SW480 (cell line): ENCODE measurements around the gene PPP1R3E.

Source experiments
- DNase-seq: peaks from one replicate; pipeline ENCODE4 v3.0.0-alpha.2; 2016; ENCODE audit warnings: low spot score

Gene PPP1R3E

DNA sequence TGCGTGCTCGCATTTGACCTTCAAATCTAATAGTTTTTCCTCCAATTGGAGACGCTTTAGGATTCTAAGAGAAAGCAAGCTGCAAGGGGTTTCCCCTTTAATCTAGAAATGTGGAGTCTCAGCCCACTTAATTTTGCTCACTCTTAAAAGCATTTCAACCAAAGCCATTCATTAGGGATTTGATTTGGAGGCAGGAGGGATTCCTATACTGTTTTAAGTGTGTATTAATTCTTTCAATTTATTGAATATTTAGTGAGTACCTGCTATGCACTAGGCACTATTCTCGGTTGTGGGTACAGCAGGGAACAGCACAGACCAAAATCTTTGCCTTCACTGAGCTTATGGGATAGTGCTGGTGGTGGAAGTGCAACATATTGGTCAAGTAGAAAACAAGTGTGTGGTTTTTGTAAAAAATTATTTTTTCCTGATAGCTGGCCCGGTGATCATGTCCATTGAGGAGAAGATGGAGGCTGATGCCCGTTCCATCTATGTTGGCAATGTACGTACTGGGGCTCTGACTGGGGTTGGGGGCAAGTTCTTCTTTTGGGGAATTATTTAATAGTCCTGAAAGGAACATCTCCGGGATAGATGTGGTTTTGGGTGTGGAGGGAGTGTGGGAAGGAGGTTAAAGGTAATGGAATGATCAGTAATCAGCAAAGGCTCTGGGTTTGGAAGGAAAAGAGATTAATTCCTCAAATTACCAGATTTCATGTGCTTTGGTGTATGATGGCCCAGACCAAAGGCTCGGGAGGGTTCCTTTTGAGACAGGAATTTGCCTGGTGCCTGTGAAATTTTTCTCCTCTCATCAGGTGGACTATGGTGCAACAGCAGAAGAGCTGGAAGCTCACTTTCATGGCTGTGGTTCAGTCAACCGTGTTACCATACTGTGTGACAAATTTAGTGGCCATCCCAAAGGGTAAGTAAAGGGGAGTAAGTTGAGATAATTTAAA is 20.2 kb upstream of the PPP1R3E start:
- no peak for DNase-seq

DNA sequence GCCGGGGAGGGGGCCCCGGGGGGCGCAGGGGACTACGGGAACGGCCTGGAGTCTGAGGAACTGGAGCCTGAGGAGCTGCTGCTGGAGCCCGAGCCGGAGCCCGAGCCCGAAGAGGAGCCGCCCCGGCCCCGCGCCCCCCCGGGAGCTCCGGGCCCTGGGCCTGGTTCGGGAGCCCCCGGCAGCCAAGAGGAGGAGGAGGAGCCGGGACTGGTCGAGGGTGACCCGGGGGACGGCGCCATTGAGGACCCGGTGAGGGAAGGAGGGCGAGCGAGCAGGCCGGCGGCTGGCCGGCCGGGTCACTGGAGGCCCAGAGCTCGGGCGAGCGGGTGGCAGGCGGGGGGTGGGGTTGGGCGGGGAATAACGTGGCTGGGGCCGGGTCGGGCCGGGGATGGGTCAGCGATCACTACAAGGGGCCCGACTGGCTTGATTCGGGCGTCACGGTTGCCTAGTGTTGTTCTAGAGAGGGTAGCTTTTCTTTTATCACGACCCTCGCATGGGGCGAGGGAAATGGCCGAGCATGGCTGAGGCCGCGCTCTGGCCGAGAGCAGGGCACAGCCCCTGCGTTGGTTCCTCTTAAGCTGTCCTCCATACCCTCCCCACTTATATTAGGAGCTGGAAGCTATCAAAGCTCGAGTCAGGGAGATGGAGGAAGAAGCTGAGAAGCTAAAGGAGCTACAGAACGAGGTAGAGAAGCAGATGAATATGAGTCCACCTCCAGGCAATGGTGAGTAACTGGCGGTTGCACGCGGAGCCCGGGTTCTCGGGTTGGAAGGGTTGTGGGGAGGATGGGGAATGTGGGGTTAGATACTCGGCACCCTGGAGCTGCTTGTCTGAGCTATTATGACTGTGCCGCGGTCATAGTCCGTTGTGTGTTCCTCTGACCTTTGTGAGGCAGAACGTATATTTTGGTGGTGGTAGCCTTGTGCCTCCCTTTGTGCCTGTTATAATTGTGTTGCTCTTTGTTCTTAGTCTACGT is 19.2 kb upstream of the PPP1R3E start:
- DNase-seq: peak; percentile 42

DNA sequence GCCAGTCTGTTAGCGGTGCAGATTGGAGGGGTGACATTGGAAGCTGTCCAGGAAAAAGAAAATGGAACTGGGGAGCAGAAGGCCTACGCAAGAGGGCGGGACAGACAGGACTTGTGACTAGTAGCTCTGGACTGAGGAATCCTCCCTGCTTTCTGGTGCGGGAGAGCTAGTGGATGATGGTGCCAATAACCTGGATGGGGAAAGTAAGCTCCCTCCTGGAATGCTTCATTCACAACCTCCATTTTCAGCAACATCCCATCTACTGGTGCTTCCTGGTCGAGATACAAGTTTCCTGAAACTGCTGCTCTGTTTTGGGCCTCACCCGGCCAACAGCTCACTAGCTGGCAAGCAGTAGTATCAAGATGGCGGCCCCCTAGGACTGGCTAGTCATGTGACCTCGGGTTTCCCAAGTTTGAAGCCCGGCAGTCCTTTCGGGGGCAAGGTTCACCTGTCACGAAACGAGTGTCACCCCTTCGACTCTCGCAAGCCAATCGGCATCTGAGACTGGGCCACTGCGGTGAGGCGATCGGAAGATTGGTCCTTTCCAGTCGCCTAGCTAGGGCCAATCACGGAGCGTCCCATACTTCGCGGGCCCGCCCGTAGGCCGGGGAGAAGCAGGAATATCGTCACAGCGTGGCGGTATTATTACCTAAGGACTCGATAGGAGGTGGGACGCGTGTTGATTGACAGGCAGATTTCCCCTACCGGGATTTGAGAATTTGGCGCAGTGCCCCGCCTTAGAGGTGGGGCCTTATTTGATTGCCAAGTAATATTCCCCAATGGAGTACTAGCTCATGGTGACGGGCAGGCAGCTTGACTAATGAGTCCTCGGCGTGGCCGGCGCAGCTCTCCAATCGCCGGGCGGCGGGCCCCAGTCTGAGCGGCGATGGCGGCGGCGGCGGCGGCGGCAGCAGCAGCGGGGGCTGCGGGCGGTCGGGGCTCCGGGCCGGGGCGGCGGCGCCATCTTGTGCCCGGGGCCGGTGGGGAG is 18.2 kb upstream of the PPP1R3E start, which contains the start of gene PABPN1:
TSS of gene PABPN1 (plus strand) at position 874 of the 988 bp plus-strand sequence. CDS start at position 887, 13 bp downstream.
- peak; percentile 99 for DNase-seq

- no peak for DNase-seq
Measured at GRCh38 chr14:23319746-23320583, 17.3 kb upstream of the PPP1R3E start.

DNA sequence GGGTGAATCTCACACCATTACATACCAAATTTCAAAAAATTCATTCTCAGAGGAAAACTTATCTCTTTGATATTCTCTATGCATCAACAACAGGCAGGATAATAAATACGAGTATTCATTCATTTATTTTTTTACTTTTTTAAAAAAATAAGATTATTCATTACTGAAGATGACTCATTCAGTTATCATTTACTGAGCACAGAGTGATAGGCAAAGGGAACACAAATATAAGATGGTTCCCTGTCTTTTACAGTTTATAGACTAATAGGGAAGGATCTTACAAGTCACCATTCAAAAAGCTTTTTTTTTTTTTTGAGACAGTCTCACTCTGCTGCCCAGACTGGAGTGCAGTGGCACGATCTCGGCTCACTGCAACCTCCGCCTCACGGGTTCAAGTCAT is 13.6 kb upstream of the PPP1R3E start:
- no peak for DNase-seq

GRCh38 chr14:23310546-23310945 is 7.9 kb upstream of the PPP1R3E start:
- no peak for DNase-seq

DNA sequence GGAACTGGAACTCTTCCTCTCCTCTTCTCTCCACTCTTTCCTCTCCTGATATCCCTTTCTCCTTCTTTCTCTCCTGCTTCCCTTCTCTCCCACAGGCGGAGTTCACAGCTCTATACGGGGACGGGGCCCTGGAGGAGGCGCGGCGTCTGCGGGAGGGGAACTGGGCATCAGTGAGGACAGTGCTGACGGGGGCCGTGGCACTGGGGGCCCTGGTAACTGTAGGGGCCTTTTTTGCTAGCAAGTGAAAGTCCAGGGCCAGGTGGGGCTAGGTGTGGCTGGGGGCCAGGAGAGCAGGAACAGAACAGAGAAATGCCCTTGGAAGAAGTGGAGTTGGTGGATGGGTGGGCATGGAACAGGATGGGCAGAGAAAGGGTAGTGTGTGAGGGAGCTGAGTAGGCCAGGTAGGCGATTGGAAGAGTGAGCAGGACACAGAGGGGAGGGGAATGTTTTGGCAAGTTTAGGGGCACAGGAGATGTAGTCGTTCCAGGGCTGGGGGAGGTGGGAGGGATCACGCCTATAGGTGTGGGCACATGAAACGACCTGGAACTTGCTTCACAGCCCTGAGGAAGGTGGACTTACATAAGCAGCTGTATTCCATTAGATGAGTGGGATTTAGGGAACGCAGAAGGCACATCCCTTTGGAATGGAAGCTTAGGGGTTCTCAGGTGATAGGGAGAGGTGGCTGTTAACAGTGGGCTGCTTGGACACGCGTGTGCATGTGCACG is 6.2 kb upstream of the PPP1R3E start:
- DNase-seq: no peak

DNA sequence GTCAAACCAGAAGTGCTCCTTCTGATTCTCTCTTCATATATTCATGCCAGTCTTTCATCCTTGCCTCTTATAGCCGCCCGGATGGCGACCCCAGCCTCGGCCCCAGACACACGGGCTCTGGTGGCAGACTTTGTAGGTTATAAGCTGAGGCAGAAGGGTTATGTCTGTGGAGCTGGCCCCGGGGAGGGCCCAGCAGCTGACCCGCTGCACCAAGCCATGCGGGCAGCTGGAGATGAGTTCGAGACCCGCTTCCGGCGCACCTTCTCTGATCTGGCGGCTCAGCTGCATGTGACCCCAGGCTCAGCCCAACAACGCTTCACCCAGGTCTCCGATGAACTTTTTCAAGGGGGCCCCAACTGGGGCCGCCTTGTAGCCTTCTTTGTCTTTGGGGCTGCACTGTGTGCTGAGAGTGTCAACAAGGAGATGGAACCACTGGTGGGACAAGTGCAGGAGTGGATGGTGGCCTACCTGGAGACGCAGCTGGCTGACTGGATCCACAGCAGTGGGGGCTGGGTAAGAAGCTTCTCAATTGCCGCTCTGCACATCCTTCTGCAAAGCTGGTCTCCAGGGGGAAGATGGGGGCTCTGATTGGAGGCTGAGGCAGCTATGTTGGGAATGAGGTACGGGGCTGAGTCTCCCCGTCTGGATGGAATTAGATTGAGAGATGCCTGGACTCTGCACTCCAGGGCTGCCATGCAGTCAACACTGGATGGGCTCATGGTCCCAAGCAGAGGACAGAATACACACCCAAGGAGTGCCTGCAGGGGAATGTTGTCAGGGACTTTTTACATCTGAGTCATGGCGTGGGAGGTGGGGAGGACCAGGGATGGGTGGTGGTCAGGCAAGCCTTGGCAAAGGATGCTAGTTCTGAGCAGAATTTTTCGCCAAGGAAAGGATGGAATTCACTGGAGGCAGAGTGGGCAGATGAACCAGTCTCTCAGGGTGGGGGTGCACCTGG is 5.3 kb upstream of the PPP1R3E start:
- no peak for DNase-seq

DNA sequence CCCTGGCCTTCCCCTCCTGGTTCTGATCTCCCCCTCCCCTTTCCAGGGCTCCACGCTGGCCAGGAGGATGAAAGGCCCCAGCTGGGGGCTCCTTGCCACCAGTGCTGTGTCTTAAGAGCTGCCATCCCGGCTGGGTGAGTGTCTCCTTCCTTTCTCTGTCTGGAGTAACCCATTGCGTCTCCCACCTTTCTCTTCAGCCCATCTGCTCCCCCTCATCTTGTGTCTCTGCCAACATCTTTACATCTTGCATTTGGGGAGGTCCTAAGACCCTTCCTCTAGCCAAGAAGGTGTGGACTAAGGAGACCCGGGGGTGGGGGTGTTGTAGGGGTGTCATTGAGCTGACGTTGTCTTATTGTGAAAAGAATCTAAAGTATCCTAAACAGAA is 4.5 kb upstream of the PPP1R3E start:
- DNase-seq: no peak

DNA sequence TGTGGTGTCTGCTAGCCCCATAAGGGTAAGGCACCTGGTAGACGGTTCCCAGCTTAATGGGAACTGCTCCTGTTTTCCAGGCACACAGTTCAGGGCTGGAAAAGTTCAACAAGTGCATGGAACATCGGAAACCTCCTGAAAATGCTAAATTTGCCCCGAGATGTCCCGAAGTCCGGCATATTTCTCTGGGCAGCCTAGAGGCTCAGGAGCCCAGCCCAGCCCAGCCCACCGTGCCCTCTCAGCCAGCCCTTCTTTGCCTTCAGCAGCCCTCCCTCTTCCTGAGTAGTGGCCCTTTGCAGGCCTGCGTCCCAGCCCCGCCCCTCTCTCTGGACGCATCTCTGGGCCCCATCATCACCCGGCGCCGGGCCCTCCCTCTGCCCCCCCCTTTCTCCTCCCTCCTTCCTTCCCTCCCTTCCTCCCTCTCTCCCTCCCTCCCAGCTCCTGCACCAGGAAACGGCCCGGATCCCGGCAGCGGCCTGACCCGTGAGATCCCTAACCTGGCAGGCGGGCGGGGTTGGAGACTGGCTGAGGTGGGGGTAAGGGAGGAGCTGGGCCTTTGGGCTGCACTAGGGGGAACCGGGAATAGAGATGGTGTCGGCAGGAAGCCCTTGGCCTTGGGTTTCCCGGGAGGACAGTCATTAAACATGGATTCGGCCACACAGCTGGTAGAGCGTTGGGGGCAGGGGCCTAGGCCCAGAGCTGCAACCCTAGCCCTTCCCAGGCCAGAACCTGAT is 3.9 kb upstream of the PPP1R3E start, which contains the start of gene BCL2L2:
TSS of gene BCL2L2 (plus strand) at position 422 of the 734 bp plus-strand sequence. CDS start 935 bp downstream, outside the sequence.
- DNase-seq: peak; percentile 84

DNA sequence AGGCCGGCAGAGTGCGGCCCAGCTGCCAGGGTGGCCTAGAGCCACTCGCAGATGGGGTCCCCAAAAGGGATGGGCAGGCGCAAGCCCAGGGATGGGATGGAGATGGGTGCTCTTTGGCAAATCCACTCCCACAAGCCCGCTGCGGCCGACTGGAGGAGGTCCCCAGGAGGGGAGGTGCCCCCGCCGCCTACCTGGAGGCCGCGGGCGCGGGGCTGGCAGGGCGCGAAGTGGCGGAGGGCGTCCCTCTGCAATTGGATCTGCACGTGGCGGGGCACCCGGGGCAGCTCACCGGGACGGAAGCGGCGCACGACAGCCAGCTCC is 730 bp downstream of the PPP1R3E start:
- no peak for DNase-seq

DNA sequence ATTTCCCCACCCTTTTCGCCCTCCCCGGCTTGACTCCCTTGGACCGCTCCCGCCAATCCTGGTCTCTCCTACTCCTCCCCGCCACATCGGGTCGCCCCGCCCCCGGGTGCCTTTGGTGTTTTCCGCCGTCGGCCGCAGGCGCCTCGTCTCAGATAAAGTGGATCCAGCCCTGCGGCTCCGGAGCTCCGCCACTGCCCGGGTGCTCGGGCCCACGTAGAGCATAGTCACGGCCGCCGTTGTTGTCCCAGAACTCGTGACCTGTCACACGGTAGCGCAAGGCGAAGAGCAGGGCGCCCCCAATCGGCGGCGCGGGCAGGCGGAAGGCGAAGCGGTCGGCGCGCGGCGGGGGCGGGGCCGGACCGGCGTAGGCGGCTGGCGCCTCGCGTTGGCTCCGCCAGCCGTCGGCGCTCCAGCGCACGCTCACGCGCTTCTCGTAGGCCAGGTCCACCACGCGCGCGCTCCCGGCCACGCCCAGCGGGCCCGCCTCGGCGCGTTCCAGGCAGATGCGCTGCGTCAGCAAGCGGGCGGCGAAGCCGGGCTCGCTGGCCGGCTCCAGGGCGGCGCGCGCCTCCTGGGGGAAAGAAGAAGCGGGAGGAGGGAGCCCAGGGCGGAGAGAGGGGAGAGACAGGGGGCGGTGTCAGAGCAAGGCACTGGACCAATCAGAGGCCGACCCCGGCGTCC is 1.2 kb downstream of the PPP1R3E start:
- peak; percentile 96 for DNase-seq

GRCh38 chr14:23300687-23301223 is 1.9 kb downstream of the PPP1R3E start:
- peak; percentile 36 for DNase-seq

- no peak for DNase-seq
Measured at GRCh38 chr14:23299986-23300686, 2.5 kb downstream of the PPP1R3E start.

GRCh38 chr14:23299211-23299957 is 3.3 kb downstream of the PPP1R3E start:
- DNase-seq: peak; percentile 72
